HG03460 (cell line): ENCODE results near the gene SMIM5.
"Not testable (repeated sequence)": the region's sequence is repeated elsewhere in the genome, so short reads cannot be mapped to it uniquely, and the experiment has no call there.

Source experiments
- ATAC-seq: cut with Tn5 transposase; IDR thresholded peaks from one replicate; pipeline ENCODE4 v1.9.1; 2021; ENCODE audit not compliant: unreplicated experiment

SMIM5 gene

GRCh38 chr17:75632863-75633485, at the start of gene SMIM5:
Gene SMIM5, plus strand, starts transcription at chr17:75633434. Its CDS starts 6,768 bp downstream, at chr17:75640202.
- ATAC-seq: no peak

DNA sequence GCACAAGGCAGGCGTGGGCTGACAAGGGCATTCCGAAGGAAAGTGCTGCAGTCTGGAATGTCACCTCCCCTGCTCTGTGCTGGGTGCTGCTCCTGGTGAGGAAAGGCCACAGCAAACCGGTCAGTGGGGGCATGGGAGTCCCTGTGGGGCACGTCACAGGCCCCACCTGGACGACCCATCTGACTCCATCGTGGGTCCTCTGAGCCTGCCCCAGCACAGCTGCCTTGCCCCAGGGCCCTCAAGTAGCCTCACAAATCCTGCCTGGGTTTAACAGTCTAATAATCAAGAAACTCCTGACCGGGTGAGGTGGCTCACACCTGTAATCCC, 48.4 kb upstream of the SMIM5 start:
- no peak for ATAC-seq

- no peak for ATAC-seq
These were observed 45.3 kb upstream of the SMIM5 start, which contains the start of gene MYO15B for GRCh38 chr17:75587675-75588595. Gene MYO15B, plus strand, starts transcription at chr17:75587800. Its CDS starts 258 bp downstream, at chr17:75588058.

- ATAC-seq: peak; percentile 14
These were observed 44.6 kb upstream of the SMIM5 start for GRCh38 chr17:75588596-75589011.

DNA sequence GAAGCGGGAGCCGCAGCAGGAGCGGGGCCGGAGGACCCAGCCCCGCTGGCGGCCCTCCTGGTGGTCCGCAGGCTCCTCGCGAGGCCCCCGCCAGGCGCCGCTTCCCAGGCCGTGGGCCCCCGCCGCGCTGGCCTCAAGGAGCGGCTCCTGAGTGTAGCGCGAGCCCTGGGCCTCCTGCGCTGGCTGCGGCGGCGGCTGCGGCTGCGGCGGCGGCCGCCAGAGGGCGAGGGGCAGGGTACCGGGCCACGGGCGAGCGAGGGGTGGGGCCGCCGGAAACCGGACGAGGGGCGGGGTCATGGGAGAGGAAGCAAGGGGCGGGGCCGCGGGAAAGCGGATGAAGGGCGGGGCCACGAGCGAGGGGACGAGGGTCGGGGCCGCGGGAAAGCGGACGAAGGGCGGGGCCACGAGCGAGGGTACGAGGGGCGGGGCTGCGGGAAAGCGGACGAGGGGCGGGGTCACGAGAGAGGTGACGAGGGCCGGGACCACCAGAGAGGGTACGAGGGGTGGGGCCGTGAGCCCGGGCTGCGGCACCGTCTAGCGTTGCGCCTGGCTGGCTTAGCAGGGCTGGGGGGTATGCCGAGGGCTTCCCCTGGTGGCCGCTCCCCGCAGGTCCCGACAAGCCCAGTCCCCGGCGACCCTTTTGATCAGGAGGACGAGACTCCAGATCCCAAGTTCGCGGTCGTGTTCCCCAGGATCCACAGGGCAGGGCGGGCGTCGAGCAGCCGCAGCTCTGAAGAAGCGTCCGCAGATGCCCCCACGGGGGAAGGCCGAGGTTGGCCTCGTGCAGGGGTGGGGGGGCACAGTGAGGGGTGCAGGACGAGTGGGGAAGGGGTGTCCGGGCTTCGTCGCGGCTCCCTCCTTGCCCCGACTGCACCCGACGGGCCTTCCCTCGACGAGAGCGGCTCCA, 44.0 kb upstream of the SMIM5 start:
- ATAC-seq: peak; percentile 83

- ATAC-seq: no peak
These were observed 43.3 kb upstream of the SMIM5 start for GRCh38 chr17:75589919-75590303.

DNA sequence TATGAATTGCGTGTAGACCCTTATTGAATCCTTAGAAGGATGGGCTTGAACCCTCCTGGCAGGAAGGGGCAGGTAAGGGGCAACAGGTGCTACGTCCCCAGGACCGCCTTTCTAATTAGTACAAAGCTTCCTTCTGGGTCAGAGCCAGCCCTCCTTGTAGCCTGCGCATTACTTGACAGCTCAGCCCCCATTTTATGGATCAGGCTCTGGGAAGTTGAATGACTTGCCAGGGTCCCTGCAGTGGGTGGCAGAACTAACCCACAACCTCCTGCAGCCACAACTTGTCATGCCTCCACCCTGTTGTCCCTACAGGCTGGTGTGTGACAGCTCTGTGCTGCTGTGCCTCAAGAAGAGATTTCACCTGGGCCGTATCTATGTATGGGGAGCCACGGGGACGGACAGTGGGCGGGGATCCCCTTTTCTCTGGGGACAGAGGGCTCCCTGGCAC, 42.9 kb upstream of the SMIM5 start:
- ATAC-seq: no peak

DNA sequence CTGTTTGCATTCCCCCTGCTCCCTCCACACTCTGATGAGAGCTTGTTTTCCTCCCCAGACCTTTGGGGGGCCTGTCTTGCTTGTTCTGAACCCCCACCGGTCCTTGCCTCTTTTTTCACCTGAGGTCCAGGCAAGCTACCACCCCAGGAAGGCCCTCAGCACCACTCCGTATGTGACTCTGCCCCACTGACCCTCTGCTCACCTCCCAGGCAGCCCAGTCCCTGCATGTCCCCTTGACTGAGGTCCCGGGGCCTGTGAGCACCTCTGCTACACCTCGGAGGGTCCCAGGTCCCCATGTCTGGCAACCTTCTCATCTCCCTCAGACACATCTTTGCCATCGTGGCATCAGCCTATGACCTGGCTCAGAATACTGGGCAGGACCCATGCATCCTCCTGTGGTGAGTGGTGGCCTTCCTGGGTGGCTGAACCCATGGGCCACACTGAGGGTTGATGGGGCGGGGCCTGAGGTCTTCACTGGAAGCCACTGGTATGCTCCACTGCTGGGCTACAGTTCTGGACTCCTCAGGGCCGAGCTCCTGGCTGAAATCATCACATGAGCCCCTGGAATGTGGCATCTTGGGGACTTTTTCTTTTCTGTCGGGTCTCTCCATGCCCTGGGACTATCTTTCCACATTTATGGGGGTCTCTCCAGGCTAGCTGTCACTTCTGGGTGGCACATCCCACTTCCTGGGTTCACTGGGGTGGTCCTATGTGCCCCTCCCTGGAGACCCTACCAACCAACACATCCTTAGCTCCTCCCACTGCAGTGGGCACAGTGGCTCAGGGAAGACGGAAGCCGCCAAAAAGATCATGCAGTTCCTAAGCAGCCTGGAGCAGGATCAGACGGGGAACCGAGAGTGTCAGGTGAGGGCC, 42.1 kb upstream of the SMIM5 start:
- ATAC-seq: no peak

DNA sequence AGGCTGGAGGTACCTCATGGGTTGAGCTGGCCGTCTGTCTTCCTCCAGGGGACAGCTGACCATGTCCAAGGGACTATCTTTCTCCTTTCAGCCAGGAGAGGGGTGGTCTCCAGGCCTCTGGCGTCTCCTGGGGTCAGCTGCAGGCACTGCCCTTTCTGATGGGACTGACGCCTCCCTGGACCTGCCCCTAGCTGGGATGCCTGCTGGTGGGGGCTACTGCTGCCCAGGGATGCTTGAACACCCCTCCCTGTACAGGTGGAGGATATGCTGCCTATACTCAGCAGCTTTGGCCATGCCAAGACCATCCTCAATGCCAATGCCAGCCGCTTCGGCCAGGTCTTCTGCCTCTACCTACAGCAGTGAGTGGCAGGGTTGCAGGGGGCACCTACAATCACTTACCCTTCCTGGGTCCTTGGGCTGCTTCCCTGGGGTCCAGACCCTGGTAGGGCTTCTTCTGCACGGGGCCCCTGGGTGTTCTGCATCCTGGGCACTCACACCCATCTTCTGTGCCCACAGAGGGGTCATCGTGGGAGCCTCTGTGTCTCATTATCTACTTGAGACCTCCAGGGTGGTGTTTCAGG, 41.4 kb upstream of the SMIM5 start:
- no peak for ATAC-seq

DNA sequence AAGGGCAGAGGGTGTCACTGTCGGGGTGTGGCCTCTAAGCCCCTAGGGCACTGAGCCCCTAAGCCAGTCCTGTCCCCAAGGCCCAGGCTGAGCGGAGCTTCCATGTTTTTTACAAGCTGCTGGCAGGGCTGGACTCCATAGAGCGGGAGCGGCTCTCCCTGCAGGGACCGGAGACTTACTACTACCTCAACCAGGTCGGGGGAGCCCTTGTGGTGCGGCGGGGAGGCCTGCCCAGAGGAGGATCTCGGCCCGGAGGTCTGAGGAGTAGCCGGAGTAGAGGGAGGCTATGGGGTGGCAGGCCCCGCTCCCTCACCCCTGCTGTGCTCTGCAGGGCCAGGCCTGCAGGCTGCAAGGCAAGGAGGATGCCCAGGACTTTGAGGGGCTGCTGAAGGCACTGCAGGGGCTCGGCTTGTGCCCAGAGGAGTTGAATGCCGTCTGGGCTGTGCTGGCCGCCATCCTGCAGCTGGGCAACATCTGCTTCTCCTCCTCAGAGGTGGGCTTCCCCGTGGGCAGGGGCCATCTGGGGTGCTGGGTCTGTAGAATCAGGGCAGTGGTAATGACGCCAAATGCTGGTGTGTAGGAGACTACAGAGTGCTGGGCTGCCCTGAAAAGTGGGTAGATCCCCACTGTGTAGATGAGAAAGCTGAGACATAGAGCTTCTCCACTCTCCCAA, 40.8 kb upstream of the SMIM5 start:
- no peak for ATAC-seq

DNA sequence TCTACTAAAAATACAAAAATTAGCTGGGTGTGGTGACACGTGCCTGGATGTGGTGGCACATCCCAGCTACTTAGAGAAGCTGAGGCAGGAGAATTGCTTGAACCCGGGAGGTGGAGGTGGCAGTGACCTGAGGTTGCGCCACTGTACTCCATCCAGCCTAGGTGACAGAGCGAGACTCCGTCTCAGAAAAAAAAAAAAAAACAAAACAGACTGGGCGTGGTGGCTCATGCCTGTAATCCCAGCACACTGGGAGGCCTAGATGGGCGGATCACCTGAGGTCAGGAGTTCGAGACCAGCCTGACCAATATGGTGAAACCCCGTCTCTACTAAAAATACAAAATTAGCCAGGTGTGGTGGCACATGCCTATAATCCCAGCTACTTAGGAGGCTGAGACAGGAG, 39.8 kb upstream of the SMIM5 start:
- ATAC-seq: not testable (repeated sequence)

GRCh38 chr17:75594499-75595283, 38.5 kb upstream of the SMIM5 start:
- no peak for ATAC-seq

GRCh38 chr17:75595284-75595919, 37.8 kb upstream of the SMIM5 start:
- no peak for ATAC-seq

- ATAC-seq: no peak
These were observed 37.3 kb upstream of the SMIM5 start for GRCh38 chr17:75595920-75596313.

- ATAC-seq: no peak
These were observed 36.7 kb upstream of the SMIM5 start for GRCh38 chr17:75596320-75597087.

DNA sequence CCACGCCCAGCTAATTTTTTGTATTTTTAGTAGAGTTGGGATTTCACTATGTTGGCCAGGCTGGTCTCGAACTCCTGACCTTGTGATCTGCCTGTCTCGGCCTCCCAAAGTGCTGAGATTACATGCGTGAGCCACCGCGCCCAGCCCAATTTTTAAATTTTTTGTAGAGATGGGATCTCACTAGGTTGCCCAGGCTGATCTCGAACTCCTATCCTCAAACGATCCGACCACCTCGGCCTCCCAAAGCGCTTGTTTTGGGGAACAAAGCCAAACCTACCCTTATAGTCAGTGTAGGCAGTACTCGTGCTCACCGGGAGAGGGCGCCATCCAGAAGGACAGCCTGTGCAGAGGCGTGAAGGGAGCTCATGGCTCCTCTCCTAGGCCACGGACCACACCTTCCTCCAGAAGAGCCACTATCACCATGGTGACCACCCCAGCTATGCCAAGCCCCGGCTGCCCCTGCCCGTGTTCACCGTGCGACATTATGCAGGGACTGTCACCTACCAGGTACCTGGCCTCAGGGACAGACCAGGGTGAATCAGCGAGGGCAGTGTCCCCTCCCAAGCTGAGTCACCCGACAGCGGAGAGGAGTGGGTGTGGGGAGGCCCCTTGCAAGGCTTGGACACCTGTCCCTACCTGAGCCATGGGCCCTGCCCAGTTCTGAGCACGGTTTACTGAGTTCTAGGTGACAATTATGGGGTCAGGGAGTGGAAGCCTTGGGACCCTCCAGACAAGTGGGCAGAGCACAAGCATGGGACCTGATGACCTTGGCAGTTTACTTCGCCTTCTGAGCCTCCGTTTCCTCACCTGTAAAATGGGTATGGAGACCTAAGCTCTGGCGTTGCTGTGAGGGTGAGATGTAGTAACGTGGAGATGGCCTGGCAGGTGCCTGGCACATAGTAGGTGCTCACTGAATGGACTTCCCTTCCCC, 31.9 kb upstream of the SMIM5 start:
- no peak for ATAC-seq
